Measurements from ENCODE around the gene DDR2.

The DDR2 gene

GRCh38 chr1:162719678-162720077 lies 87.4 kb downstream of the DDR2 start:
- TF ChIP-seq OSR1 (CRISPR knock-in tag; IDR thresholded peaks at IDR 0.05): no peak
- TF ChIP-seq TCF4 (CRISPR knock-in tag; IDR thresholded peaks at IDR 0.05; ENCODE audit: borderline replicate concordance): no peak
- TF ChIP-seq SNAI2 (CRISPR knock-in tag; IDR thresholded peaks at IDR 0.05): no peak
- no peak for TF ChIP-seq RARB (CRISPR knock-in tag; IDR thresholded peaks at IDR 0.05)
- TF ChIP-seq PPARA (CRISPR knock-in tag; IDR thresholded peaks at IDR 0.05; ENCODE audit: borderline replicate concordance): no peak
- TF ChIP-seq CSDC2 (CRISPR knock-in tag; IDR thresholded peaks at IDR 0.05): no peak
- TF ChIP-seq ZNF70 (CRISPR knock-in tag; IDR thresholded peaks at IDR 0.05): no peak
- TF ChIP-seq TSHZ2 (CRISPR knock-in tag; IDR thresholded peaks at IDR 0.05): no peak
- no peak for TF ChIP-seq ZFP3 (CRISPR knock-in tag; IDR thresholded peaks at IDR 0.05)
- TF ChIP-seq CSRNP3 (CRISPR knock-in tag; IDR thresholded peaks at IDR 0.05): no peak
- no peak for TF ChIP-seq ZFP30 (CRISPR knock-in tag; IDR thresholded peaks at IDR 0.05)
- ATAC-seq: no peak

GRCh38 chr1:162720996-162721395 lies 88.7 kb downstream of the DDR2 start:
- no peak for TF ChIP-seq TOX (CRISPR knock-in tag; IDR thresholded peaks at IDR 0.05; ENCODE audit: borderline replicate concordance)
- no peak for TF ChIP-seq GLIS3 (CRISPR knock-in tag; IDR thresholded peaks at IDR 0.05)
- no peak for TF ChIP-seq CREB5 (CRISPR knock-in tag; IDR thresholded peaks at IDR 0.05; ENCODE audit: low read depth)
- no peak for TF ChIP-seq ISL1 (CRISPR knock-in tag; IDR thresholded peaks at IDR 0.05)
- TF ChIP-seq POU6F1 (CRISPR knock-in tag; IDR thresholded peaks at IDR 0.05; ENCODE audit: borderline replicate concordance, low read depth): no peak
- TF ChIP-seq RARB (CRISPR knock-in tag; IDR thresholded peaks at IDR 0.05): no peak
- TF ChIP-seq ZFP30 (CRISPR knock-in tag; IDR thresholded peaks at IDR 0.05): no peak
- no peak for TF ChIP-seq ZC3H10 (CRISPR knock-in tag; IDR thresholded peaks at IDR 0.05)
- no peak for TF ChIP-seq BACH2 (CRISPR knock-in tag; IDR thresholded peaks at IDR 0.05; ENCODE audit: borderline replicate concordance)
- TF ChIP-seq CSRNP3 (CRISPR knock-in tag; IDR thresholded peaks at IDR 0.05): no peak
- TF ChIP-seq PATZ1 (CRISPR knock-in tag; IDR thresholded peaks at IDR 0.05; ENCODE audit: borderline replicate concordance): no peak
- TF ChIP-seq ZFP3 (CRISPR knock-in tag; IDR thresholded peaks at IDR 0.05): no peak
- no peak for TF ChIP-seq ZNF8 (CRISPR knock-in tag; IDR thresholded peaks at IDR 0.05)
- TF ChIP-seq TSHZ2 (CRISPR knock-in tag; IDR thresholded peaks at IDR 0.05): no peak
- no peak for TF ChIP-seq CSDC2 (CRISPR knock-in tag; IDR thresholded peaks at IDR 0.05)
- no peak for TF ChIP-seq OSR1 (CRISPR knock-in tag; IDR thresholded peaks at IDR 0.05)
- no peak for TF ChIP-seq PPARA (CRISPR knock-in tag; IDR thresholded peaks at IDR 0.05; ENCODE audit: borderline replicate concordance)
- no peak for TF ChIP-seq ARNTL (CRISPR knock-in tag; IDR thresholded peaks at IDR 0.05; ENCODE audit: borderline replicate concordance, low read depth)
- no peak for ATAC-seq

All from SK-N-SH treated with all-trans-retinoic acid at 6 μM for 48 hours (cell line).